GM12878 (cell line): ENCODE measurements around the gene TUBB1. TPM values are rescaled to one million over a fixed set of nuclear protein-coding genes. Genes with fewer than 3 reads are reported as not detected.
A peak's percentile ranks its signal among the peaks of the same experiment; 100 is the strongest.

ENCODE experiments used
- ATAC-seq: fragments of 200-7000 bp; cut with Tn5 transposase; 3 replicates; pipeline ENCODE4 v1.9.1; 2020; ENCODE audit warnings: mild to moderate bottlenecking, moderate library complexity
- BruUV-seq: library from RNA; stranded (reverse); fragments of 400-500 nt; replicated peaks from 2 replicates; lab custom pipeline; 2021; lab: Mats Ljungman, UMichigan
- CTCF ChIA-PET: fragments of 300-600 bp; sonication (Branson Sonifier 250); formaldehyde crosslinking; extraction: SDS; loops from one replicate; lab custom pipeline; 2021; ENCODE audit warnings: inconsistent platforms; lab: Yijun Ruan, JAX
- POLR2A ChIA-PET: fragments of 350-600 bp; formaldehyde crosslinking; extraction: SDS; loops from one replicate; lab custom pipeline; 2021; ENCODE audit warnings: inconsistent platforms; lab: Charles Lee
- RAD21 ChIA-PET: fragments of 300-600 bp; sonication (Branson Sonifier 250); formaldehyde crosslinking; loops from one replicate; lab custom pipeline; 2023; ENCODE audit warnings: antibody characterized with exemption; ENCODE audit not compliant: unreplicated experiment; lab: Charles Lee
- SMC1A ChIA-PET: fragments of 300-600 bp; sonication (Branson Sonifier 250); formaldehyde crosslinking; loops from one replicate; lab custom pipeline; 2023; ENCODE audit not compliant: unreplicated experiment, uncharacterized antibody; lab: Charles Lee
- DNase-seq: peaks from one replicate; pipeline ENCODE4 v3.0.0-alpha.2; 2011; ENCODE audit warnings: low read depth, low spot score
- FAIRE-seq: peaks from 3 replicates; lab custom pipeline; 2011; peaks lifted over from hg19 to GRCh38; lab: Jason Lieb, UNC
- H2AFZ ChIP-seq: 2 replicates; pipeline ENCODE4 v1.6.0; 2011; ENCODE audit warnings: low read depth, low read length, control low read depth; ENCODE audit not compliant: control insufficient read depth
- H3K27ac ChIP-seq: 2 replicates; pipeline ENCODE4 v1.5.1; 2011; ENCODE audit warnings: control low read depth; ENCODE audit not compliant: control insufficient read depth, insufficient read depth
- H3K27me3 ChIP-seq, 2 experiments: replicated peaks in 1 of 2; 2 replicates each; pipeline versions ENCODE4 v1.6.0 to v1.6.1; 2011; ENCODE audit warnings: low read length in 1 of 2; ENCODE audit not compliant: control insufficient read depth in 2 of 2, insufficient read depth in 2 of 2
- H3K36me3 ChIP-seq, 2 experiments: 2 replicates each; pipeline ENCODE4 v1.5.1; 2011; ENCODE audit warnings: low read length in 1 of 2; ENCODE audit not compliant: control insufficient read depth in 2 of 2, insufficient read depth in 2 of 2
- H3K4me1 ChIP-seq: 2 replicates; pipeline ENCODE4 v1.6.1; 2011; ENCODE audit warnings: mild to moderate bottlenecking, low read length, moderate library complexity, mixed read lengths; ENCODE audit not compliant: control insufficient read depth, insufficient read depth
- H3K4me2 ChIP-seq: 2 replicates; pipeline ENCODE4 v1.6.0; 2011; ENCODE audit warnings: control low read depth; ENCODE audit not compliant: control insufficient read depth, insufficient read depth
- H3K4me3 ChIP-seq: fragments of 200-600 bp; sonication (generic); 2 replicates; pipeline ENCODE4 v1.5.1; 2016
- H3K79me2 ChIP-seq: 2 replicates; pipeline ENCODE4 v1.6.0; 2011; ENCODE audit warnings: low read length; ENCODE audit not compliant: control insufficient read depth, insufficient read depth
- H3K9ac ChIP-seq: 2 replicates; pipeline ENCODE4 v1.8.0; 2011; ENCODE audit warnings: low read length, control low read depth, mixed read lengths; ENCODE audit not compliant: control insufficient read depth, insufficient read depth
- H3K9me3 ChIP-seq: replicated peaks from 3 replicates; pipeline ENCODE4 v1.5.1; 2011; ENCODE audit warnings: mild to moderate bottlenecking, low read length; ENCODE audit not compliant: control insufficient read depth, insufficient read depth
- H4K20me1 ChIP-seq: 2 replicates; pipeline ENCODE4 v1.6.0; 2011; ENCODE audit not compliant: control insufficient read depth, insufficient read depth
- ASH2L ChIP-seq: fragments of 300-600, 200-600 bp; sonication (generic); IDR thresholded peaks from 2 replicates; pipeline ENCODE4 v1.6.1; 2017; ENCODE audit warnings: low read depth, mild to moderate bottlenecking, borderline replicate concordance
- CREM ChIP-seq: IDR thresholded peaks from 2 replicates; pipeline ENCODE4 v1.6.1; 2014; ENCODE audit warnings: antibody characterized with exemption, low read depth
- DPF2 ChIP-seq: fragments of 450-650 bp; IDR thresholded peaks from 2 replicates; pipeline ENCODE4 v1.6.1; 2017; ENCODE audit warnings: mild to moderate bottlenecking
- FOXK2 ChIP-seq: fragments of 450-650 bp; IDR thresholded peaks from 2 replicates; pipeline ENCODE4 v1.6.1; 2017; ENCODE audit warnings: mild to moderate bottlenecking, moderate library complexity
- HDAC2 ChIP-seq: fragments of 200-600 bp; sonication (generic); IDR thresholded peaks from 2 replicates; pipeline ENCODE4 v1.6.1; 2017
- KLF5 ChIP-seq: fragments of 450-650 bp; IDR thresholded peaks from 2 replicates; pipeline ENCODE4 v1.6.1; 2014; ENCODE audit warnings: mild to moderate bottlenecking; ENCODE audit not compliant: partially characterized antibody
- LARP7 ChIP-seq: fragments of 450-650 bp; IDR thresholded peaks from 2 replicates; pipeline ENCODE4 v1.6.1; 2017; ENCODE audit warnings: mild to moderate bottlenecking
- MEF2B ChIP-seq: fragments of 450-650 bp; IDR thresholded peaks from 2 replicates; pipeline ENCODE4 v1.6.1; 2018; ENCODE audit warnings: mild to moderate bottlenecking, moderate library complexity; ENCODE audit not compliant: partially characterized antibody, poor library complexity, severe bottlenecking
- NFYA ChIP-seq: IDR thresholded peaks from 2 replicates; pipeline ENCODE4 v1.6.1; 2011; ENCODE audit warnings: low read depth, mild to moderate bottlenecking, low read length, improper control_type of control experiment, borderline replicate concordance
- PAX8 ChIP-seq: fragments of 450-650 bp; IDR thresholded peaks from 2 replicates; pipeline ENCODE4 v1.6.1; 2017; ENCODE audit warnings: mild to moderate bottlenecking, moderate library complexity
- RFX5 ChIP-seq: IDR thresholded peaks from 2 replicates; pipeline ENCODE4 v1.6.1; 2011; ENCODE audit warnings: low read depth, low read length, improper control_type of control experiment
- RUNX3 ChIP-seq: IDR thresholded peaks from 2 replicates; pipeline ENCODE4 v1.6.1; 2012; ENCODE audit warnings: low read length, inconsistent platforms
- SIX5 ChIP-seq: IDR thresholded peaks from 2 replicates; pipeline ENCODE4 v1.6.1; 2011; ENCODE audit warnings: mild to moderate bottlenecking, low read depth, low read length, moderate library complexity; ENCODE audit not compliant: severe bottlenecking
- SUPT20H ChIP-seq: IDR thresholded peaks from 2 replicates; pipeline ENCODE4 v1.6.1; 2011; ENCODE audit warnings: low read depth, mild to moderate bottlenecking, low read length, moderate library complexity, borderline replicate concordance; ENCODE audit not compliant: control insufficient read depth
- ZBED1 ChIP-seq: IDR thresholded peaks from 2 replicates; pipeline ENCODE4 v1.6.1; 2016; ENCODE audit warnings: borderline replicate concordance
- WGBS: methylation state at CpG from one replicate; pipeline ENCODE4 v1.1.6; 2016; ENCODE audit warnings: low lambda C conversion rate; ENCODE audit not compliant: insufficient replicate concordance, insufficient coverage; ENCODE audit errors: missing lambda C conversion rate; 5-methylcytosine and 5-hydroxymethylcytosine counted together
- in situ Hi-C: fragments of 300-500 bp; cut with MboI; formaldehyde crosslinking; loops from 9 replicates; pipeline ENCODE4 v1.14.3; 2018; ENCODE audit warnings: mixed read lengths
- intact Hi-C: fragments of 100-400 bp; cut with micrococcal nuclease; formaldehyde crosslinking; loops from one replicate; pipeline ENCODE4 v1.14.2; 2022; ENCODE audit not compliant: unreplicated experiment
- polyA plus RNA-seq, 11 experiments: library from polyadenylated mRNA; depleted of rRNA in 4 of 11; unstranded in 6 of 11; stranded (reverse) in 5 of 11; fragments of >200 nt; fragmentation: Nextera tagmentation in 4 of 11; fragmentation: Illumina TruSeq in 1 of 11; extraction: Ambion mirVana in 4 of 11; extraction: Trizol in 1 of 11; gene quantifications; 1 replicate in 1 of 11; 2 replicates in 10 of 11; pipeline versions ENCODE4 v1.2.1 to v1.2.3, GENCODE V29; 2011 to 2016; ENCODE audit warnings: inconsistent platforms in 2 of 11, missing spikeins in 2 of 11, low read depth in 1 of 11
- total RNA-seq, 4 experiments: library from RNA; depleted of rRNA in 3 of 4; stranded (reverse); fragments of >200 nt in 3 of 4; fragmentation: Illumina TruSeq in 1 of 4; extraction: Trizol in 1 of 4; gene quantifications; 2 replicates each; pipeline versions ENCODE4 v1.2.1 to v1.2.3, GENCODE V29; 2013 to 2021
- TF ChIP-seq, protein P1 (sequence below): fragments of 450-650 bp; conservative IDR thresholded peaks from 2 replicates; pipeline ENCODE4 v1.6.1; 2017; ENCODE audit warnings: mild to moderate bottlenecking, moderate library complexity
- TF ChIP-seq, protein P2 (sequence below): IDR thresholded peaks from 2 replicates; pipeline ENCODE4 v1.6.1; 2011; ENCODE audit warnings: borderline replicate concordance, low read depth, mild to moderate bottlenecking, moderate library complexity, mixed read lengths, low read length; ENCODE audit not compliant: insufficient read depth; ENCODE audit errors: extremely low read length
- TF ChIP-seq, protein P3 (sequence below): fragments of 450-650 bp; IDR thresholded peaks from 2 replicates; pipeline ENCODE4 v1.6.1; 2014; ENCODE audit warnings: mild to moderate bottlenecking

Gene TUBB1
- total and polyA plus RNA-seq, 10 of the 15 experiments (the other 5 are each of a cell fraction or from before 2014, with no cell fraction given): 0.02 to 0.20 (median 0.06) TPM; not detected in 3

DNA sequence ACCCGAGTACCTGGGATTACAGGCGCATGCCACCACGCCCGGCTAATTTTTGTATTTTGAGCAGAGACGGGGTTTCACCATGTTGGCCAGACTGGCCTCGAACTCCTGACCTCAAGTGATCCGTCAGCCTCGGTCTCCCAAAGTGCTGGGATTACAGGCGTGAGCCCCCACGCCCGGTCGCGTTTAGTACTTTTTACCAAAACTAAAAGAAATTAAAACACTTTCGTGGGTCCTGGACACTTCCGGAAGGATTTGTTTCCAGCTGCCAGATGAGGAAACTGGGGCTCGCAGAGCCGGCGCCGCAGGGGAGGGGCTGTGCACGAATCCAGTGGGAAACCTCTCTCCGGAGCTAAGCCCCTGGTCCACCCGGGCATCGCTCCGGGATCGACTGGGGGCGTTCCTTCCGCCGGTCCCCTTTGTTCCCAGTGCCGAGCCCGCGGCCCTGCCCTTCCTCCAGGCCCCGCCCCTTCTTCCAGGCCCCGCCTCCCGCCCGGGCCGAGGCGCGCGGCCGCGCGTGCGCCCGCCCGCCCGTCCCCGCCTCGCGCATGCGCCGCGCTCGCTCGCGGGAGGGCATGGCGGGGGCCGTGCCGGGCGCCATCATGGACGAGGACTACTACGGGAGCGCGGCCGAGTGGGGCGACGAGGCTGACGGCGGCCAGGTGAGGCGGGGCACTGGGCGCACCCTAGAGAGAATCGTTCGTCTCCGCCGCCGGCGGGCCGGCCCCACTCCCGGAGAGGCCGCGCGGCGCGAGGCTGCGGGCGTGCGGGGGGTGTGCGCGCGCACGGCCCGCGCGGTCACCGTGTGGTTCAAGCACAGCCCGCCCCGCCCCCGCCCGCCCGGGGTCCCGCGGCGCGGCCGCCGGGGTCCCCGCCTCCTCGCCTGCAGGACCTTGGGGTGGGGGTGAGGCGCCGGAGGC is 38.3 kb upstream of the TUBB1 start, which contains the start of gene NELFCD:
TSS of gene NELFCD (plus strand) at position 546 of the 917 bp plus-strand sequence. CDS start at position 600, 54 bp downstream.
- peaks cover 48% of the 10 kb centered on the region for H3K79me2 ChIP-seq
- H3K4me1 ChIP-seq: peaks cover 38% of the 10 kb centered on the region
- RAD21 ChIA-PET: interaction anchor here (0.6 to 4.3 kb wide), 8 partner anchors 11 to 326 kb away, joined by 3 to 23 read pairs (median 4); partner anchors contain the start of gene ATP5F1E
- peak within 1 kb of the TSS; percentile 99 for H3K4me3 ChIP-seq
- H3K9me3 ChIP-seq: no peaks in the 10 kb centered on the region; the same call in 2 of the 3 replicates
- in situ Hi-C loops: loop anchor here (5.0 kb wide), 1 partner anchor 74 kb away; no protein-coding TSS in a partner anchor
- DNase-seq (no peak), ATAC-seq (peak; percentile 68), FAIRE-seq (no peak)
- TSS peak; percentile 89 for BruUV-seq
- CTCF ChIA-PET: interaction anchor here (0.6 to 2.1 kb wide), 4 partner anchors 27 to 955 kb away, joined by 3 to 8 read pairs (median 5); no protein-coding TSS in a partner anchor
- H3K4me2 ChIP-seq: peak within 1 kb of the TSS; percentile 93
- H3K27ac ChIP-seq: peak within 1 kb of the TSS; percentile 87
- SMC1A ChIA-PET: interaction anchor here (1.4 to 3.0 kb wide), 5 partner anchors 13 to 96 kb away, joined by 3 to 16 read pairs (median 8); no protein-coding TSS in a partner anchor
- H4K20me1 ChIP-seq: no peaks in the 10 kb centered on the region
- H2AFZ ChIP-seq: peak within 1 kb of the TSS; percentile 83
- intact Hi-C loops: loop anchor here (2.0 to 10.0 kb wide), 4 partner anchors 54 to 326 kb away; partner anchors contain the start of genes ATP5F1E and STX16
- H3K36me3 ChIP-seq: no peaks in the 10 kb centered on the region
- WGBS: under 1% methylated on average over 58 of the region's 109 CpGs
- POLR2A ChIA-PET: interaction anchor here (0.6 to 2.0 kb wide), 9 partner anchors 9 to 92 kb away, joined by 3 to 13 read pairs (median 4); partner anchors contain the start of gene ATP5F1E
- H3K27me3 ChIP-seq: no peaks in the 10 kb centered on the region
- H3K9ac ChIP-seq: peak within 1 kb of the TSS; percentile 90
- 0 out of 2 replicates have a peak, but pooled peaks have one; percentile 40 for TF ChIP-seq DPF2
- TF ChIP-seq SUPT20H: no peak
- peak; percentile 26; the same call in 1 of the 2 replicates for TF ChIP-seq ZBED1
- TF ChIP-seq, protein P1, sequence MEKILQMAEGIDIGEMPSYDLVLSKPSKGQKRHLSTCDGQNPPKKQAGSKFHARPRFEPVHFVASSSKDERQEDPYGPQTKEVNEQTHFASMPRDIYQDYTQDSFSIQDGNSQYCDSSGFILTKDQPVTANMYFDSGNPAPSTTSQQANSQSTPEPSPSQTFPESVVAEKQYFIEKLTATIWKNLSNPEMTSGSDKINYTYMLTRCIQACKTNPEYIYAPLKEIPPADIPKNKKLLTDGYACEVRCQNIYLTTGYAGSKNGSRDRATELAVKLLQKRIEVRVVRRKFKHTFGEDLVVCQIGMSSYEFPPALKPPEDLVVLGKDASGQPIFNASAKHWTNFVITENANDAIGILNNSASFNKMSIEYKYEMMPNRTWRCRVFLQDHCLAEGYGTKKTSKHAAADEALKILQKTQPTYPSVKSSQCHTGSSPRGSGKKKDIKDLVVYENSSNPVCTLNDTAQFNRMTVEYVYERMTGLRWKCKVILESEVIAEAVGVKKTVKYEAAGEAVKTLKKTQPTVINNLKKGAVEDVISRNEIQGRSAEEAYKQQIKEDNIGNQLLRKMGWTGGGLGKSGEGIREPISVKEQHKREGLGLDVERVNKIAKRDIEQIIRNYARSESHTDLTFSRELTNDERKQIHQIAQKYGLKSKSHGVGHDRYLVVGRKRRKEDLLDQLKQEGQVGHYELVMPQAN: 0 out of 2 replicates have a peak, but pooled peaks have one; percentile 55
- TF ChIP-seq KLF5: no peak
- no peak for TF ChIP-seq SIX5
- no peak for TF ChIP-seq NFYA
- TF ChIP-seq, protein P2, sequence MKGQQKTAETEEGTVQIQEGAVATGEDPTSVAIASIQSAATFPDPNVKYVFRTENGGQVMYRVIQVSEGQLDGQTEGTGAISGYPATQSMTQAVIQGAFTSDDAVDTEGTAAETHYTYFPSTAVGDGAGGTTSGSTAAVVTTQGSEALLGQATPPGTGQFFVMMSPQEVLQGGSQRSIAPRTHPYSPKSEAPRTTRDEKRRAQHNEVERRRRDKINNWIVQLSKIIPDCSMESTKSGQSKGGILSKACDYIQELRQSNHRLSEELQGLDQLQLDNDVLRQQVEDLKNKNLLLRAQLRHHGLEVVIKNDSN: no peak
- TF ChIP-seq RFX5: no peak
- TF ChIP-seq, protein P3, sequence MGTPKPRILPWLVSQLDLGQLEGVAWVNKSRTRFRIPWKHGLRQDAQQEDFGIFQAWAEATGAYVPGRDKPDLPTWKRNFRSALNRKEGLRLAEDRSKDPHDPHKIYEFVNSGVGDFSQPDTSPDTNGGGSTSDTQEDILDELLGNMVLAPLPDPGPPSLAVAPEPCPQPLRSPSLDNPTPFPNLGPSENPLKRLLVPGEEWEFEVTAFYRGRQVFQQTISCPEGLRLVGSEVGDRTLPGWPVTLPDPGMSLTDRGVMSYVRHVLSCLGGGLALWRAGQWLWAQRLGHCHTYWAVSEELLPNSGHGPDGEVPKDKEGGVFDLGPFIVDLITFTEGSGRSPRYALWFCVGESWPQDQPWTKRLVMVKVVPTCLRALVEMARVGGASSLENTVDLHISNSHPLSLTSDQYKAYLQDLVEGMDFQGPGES: no peak
- no peak for TF ChIP-seq CREM
- TF ChIP-seq ASH2L: no peak
- TF ChIP-seq RUNX3: no peak
- no peak for TF ChIP-seq FOXK2
- peak; percentile 67 for TF ChIP-seq LARP7
- TF ChIP-seq PAX8: no peak
- 0 out of 2 replicates have a peak, but pooled peaks have one; percentile 37 for TF ChIP-seq HDAC2
- peak; percentile 23 for TF ChIP-seq MEF2B
